SK-N-SH treated with all-trans-retinoic acid at 6 μM for 48 hours (cell line): ENCODE data around the gene ABITRAM.
"Not testable (repeated sequence)": the region's sequence is repeated elsewhere in the genome, so short reads cannot be mapped to it uniquely, and the experiment has no call there.

Experiments
- ATAC-seq: fragments of 200-7000 bp; cut with Tn5 transposase; 3 replicates; pipeline ENCODE4 v1.9.1; 2020; ENCODE audit warnings: mild to moderate bottlenecking, moderate library complexity
- ARNTL ChIP-seq: fragments of 450-650 bp; formaldehyde crosslinking; IDR thresholded peaks from 2 replicates; pipeline ENCODE4 v1.5.0; 2020; ENCODE audit warnings: low read depth, mild to moderate bottlenecking, moderate library complexity, borderline replicate concordance
- BACH2 ChIP-seq: fragments of 250-450 bp; sonication (Bioruptor Pico); IDR thresholded peaks from 2 replicates; pipeline ENCODE4 v1.9.0; 2021; ENCODE audit warnings: mild to moderate bottlenecking, borderline replicate concordance
- CSRNP3 ChIP-seq: fragments of 250-450 bp; sonication (Bioruptor Pico); IDR thresholded peaks from 2 replicates; pipeline ENCODE4 v1.5.1; 2021; ENCODE audit warnings: mild to moderate bottlenecking, moderate library complexity
- ESRRG ChIP-seq: fragments of 250-450 bp; sonication (Bioruptor Pico); IDR thresholded peaks from 2 replicates; pipeline ENCODE4 v1.6.1; 2021; ENCODE audit warnings: mild to moderate bottlenecking
- GLIS3 ChIP-seq: fragments of 250-450 bp; sonication (Bioruptor Pico); IDR thresholded peaks from 2 replicates; pipeline ENCODE4 v1.5.0; 2020; ENCODE audit warnings: mild to moderate bottlenecking, moderate library complexity
- ISL1 ChIP-seq: fragments of 250-450 bp; sonication (Bioruptor Pico); IDR thresholded peaks from 2 replicates; pipeline ENCODE4 v2.1.2; 2022; ENCODE audit warnings: mild to moderate bottlenecking, moderate library complexity
- OSR1 ChIP-seq: fragments of 250-450 bp; sonication (Bioruptor Pico); IDR thresholded peaks from 2 replicates; pipeline ENCODE4 v1.8.0; 2022; ENCODE audit warnings: moderate library complexity, mild to moderate bottlenecking, inconsistent platforms
- POU6F1 ChIP-seq: fragments of 250-450 bp; sonication (Bioruptor Pico); IDR thresholded peaks from 2 replicates; pipeline ENCODE4 v1.8.0; 2021; ENCODE audit warnings: low read depth, mild to moderate bottlenecking, moderate library complexity, borderline replicate concordance
- PPARA ChIP-seq: fragments of 250-450 bp; sonication (Bioruptor Pico); IDR thresholded peaks from 2 replicates; pipeline ENCODE4 v1.5.0; 2020; ENCODE audit warnings: mild to moderate bottlenecking, borderline replicate concordance
- TCF4 ChIP-seq: fragments of 250-450 bp; sonication (Bioruptor Pico); IDR thresholded peaks from 2 replicates; pipeline ENCODE4 v1.8.0; 2021; ENCODE audit warnings: mild to moderate bottlenecking, moderate library complexity, borderline replicate concordance
- TSHZ2 ChIP-seq: fragments of 250-450 bp; sonication (Bioruptor Pico); IDR thresholded peaks from 2 replicates; pipeline ENCODE4 v1.5.0; 2020; ENCODE audit warnings: mild to moderate bottlenecking, moderate library complexity
- ZC3H10 ChIP-seq: fragments of 250-450 bp; sonication (Bioruptor Pico); IDR thresholded peaks from 2 replicates; pipeline ENCODE4 v1.5.1; 2021; ENCODE audit warnings: mild to moderate bottlenecking, moderate library complexity
- ZFP3 ChIP-seq: fragments of 250-450 bp; sonication (Bioruptor Pico); IDR thresholded peaks from 2 replicates; pipeline ENCODE4 v1.5.0; 2020; ENCODE audit warnings: mild to moderate bottlenecking, moderate library complexity
- ZFP30 ChIP-seq: fragments of 450-650 bp; formaldehyde crosslinking; IDR thresholded peaks from 2 replicates; pipeline ENCODE4 v1.5.0; 2022; ENCODE audit warnings: mild to moderate bottlenecking, moderate library complexity
- ZNF565 ChIP-seq: fragments of 450-650 bp; formaldehyde crosslinking; conservative IDR thresholded peaks from 2 replicates; pipeline ENCODE4 v1.5.0; 2020; ENCODE audit warnings: low read depth, mild to moderate bottlenecking, moderate library complexity
- ZNF70 ChIP-seq: fragments of 450-650 bp; formaldehyde crosslinking; IDR thresholded peaks from 2 replicates; pipeline ENCODE4 v1.5.0; 2020; ENCODE audit warnings: mild to moderate bottlenecking, moderate library complexity
- ZNF8 ChIP-seq: fragments of 450-650 bp; formaldehyde crosslinking; IDR thresholded peaks from 2 replicates; pipeline ENCODE4 v1.5.0; 2020; ENCODE audit warnings: mild to moderate bottlenecking, moderate library complexity

ABITRAM gene

GRCh38 chr9:108894225-108894997 is 39.8 kb upstream of the ABITRAM start:
- ATAC-seq = no peak
- TF ChIP-seq ZFP3 (CRISPR knock-in tag) (no peak), CSRNP3 (no peak), ZC3H10 (no peak), ISL1 (CRISPR knock-in tag) (no peak), TSHZ2 (CRISPR knock-in tag) (no peak), OSR1 (CRISPR knock-in tag) (no peak), GLIS3 (no peak), ESRRG (CRISPR knock-in tag) (no peak), TCF4 (CRISPR knock-in tag) (no peak), ZNF565 (no peak), PPARA (CRISPR knock-in tag) (no peak), ZNF70 (CRISPR knock-in tag) (no peak), POU6F1 (CRISPR knock-in tag) (no peak), ZNF8 (CRISPR knock-in tag) (no peak), ZFP30 (CRISPR knock-in tag) (no peak), BACH2 (CRISPR knock-in tag) (no peak)

GRCh38 chr9:108897324-108898096 is 36.7 kb upstream of the ABITRAM start:
- no peak for ATAC-seq

GRCh38 chr9:108899023-108899695 is 35.0 kb upstream of the ABITRAM start:
- not testable (repeated sequence) for ATAC-seq

More at GRCh38 chr9:108897324-108898096, 36.7 kb upstream of the ABITRAM start:
- TF ChIP-seq POU6F1 (CRISPR knock-in tag) (no peak), OSR1 (CRISPR knock-in tag) (no peak), ARNTL (CRISPR knock-in tag) (no peak), CSRNP3 (no peak), ISL1 (CRISPR knock-in tag) (no peak)
